ENCODE measurements around the gene PPARD. TPM values are rescaled to one million over a fixed set of nuclear protein-coding genes. Genes with fewer than 3 reads are reported as not detected.
A peak's percentile ranks its signal among the peaks of the same experiment; 100 is the strongest.

The PPARD gene
- total RNA-seq, 2 donors from 2014 or later: 15.8 to 38.4 TPM

- H3K27me3 ChIP-seq (replicated peaks; ENCODE audit: insufficient read depth): no peaks in the 10 kb centered on the region
- H3K9me3 ChIP-seq: no peaks in the 10 kb centered on the region
- no peak for ATAC-seq (ENCODE audit: insufficient number of reproducible peaks, low FRiP score, low read depth)
- peak overlapping the region in 1 of 2 donors; percentile 9 for H3K27ac ChIP-seq
- peak overlapping the region; percentile 74 for H3K4me3 ChIP-seq
- DNase-seq (ENCODE audit: low spot score): no peak
- no peak for TF ChIP-seq CTCF (IDR thresholded peaks at IDR 0.05)
- peaks cover 2% of the 10 kb centered on the region for H3K36me3 ChIP-seq
- H3K4me1 ChIP-seq (ENCODE audit: control insufficient read depth in 1 of 2, low read depth in 2 of 2): peaks cover 17 to 30% of the 10 kb centered on the region in 2 donors
Measured at GRCh38 chr6:35453236-35453635, 110.9 kb downstream of the PPARD start.

- no peak for ATAC-seq (ENCODE audit: insufficient number of reproducible peaks, low FRiP score, low read depth)
- peak overlapping the region; percentile 19 for H3K4me3 ChIP-seq
- peaks cover 17 to 30% of the 10 kb centered on the region in 2 donors for H3K4me1 ChIP-seq (ENCODE audit: control insufficient read depth in 1 of 2, low read depth in 2 of 2)
- H3K27ac ChIP-seq: peak overlapping the region; percentile 37 to 40
- no peak for TF ChIP-seq CTCF (IDR thresholded peaks at IDR 0.05)
- H3K36me3 ChIP-seq: peaks cover 3% of the 10 kb centered on the region
- H3K27me3 ChIP-seq (replicated peaks; ENCODE audit: insufficient read depth): no peaks in the 10 kb centered on the region
- H3K9me3 ChIP-seq: no peaks in the 10 kb centered on the region
- DNase-seq (ENCODE audit: low spot score): no peak
Measured at GRCh38 chr6:35454391-35455110, 112.2 kb downstream of the PPARD start.

- ATAC-seq (ENCODE audit: insufficient number of reproducible peaks, low FRiP score, low read depth) (no peak), DNase-seq (ENCODE audit: low spot score) (no peak)
- Histone ChIP-seq H3K9me3 (no peaks in the 10 kb centered on the region), H3K4me1 (ENCODE audit: control insufficient read depth in 1 of 2, low read depth in 2 of 2) (peaks cover 11 to 22% of the 10 kb centered on the region in 2 donors), H3K4me3 (no peak overlapping the region), H3K27me3 (replicated peaks; ENCODE audit: insufficient read depth) (no peaks in the 10 kb centered on the region), H3K27ac (no peak overlapping the region), H3K36me3 (peaks cover 3% of the 10 kb centered on the region)
- TF ChIP-seq CTCF (IDR thresholded peaks at IDR 0.05): no peak
Measured at GRCh38 chr6:35457907-35458306, 115.5 kb downstream of the PPARD start.

- no peak for TF ChIP-seq CTCF (IDR thresholded peaks at IDR 0.05)
- no peak overlapping the region for H3K4me3 ChIP-seq
- ATAC-seq (ENCODE audit: insufficient number of reproducible peaks, low FRiP score, low read depth) (no peak), DNase-seq (ENCODE audit: low spot score) (no peak)
- no peaks in the 10 kb centered on the region for H3K9me3 ChIP-seq
- peaks cover 3% of the 10 kb centered on the region for H3K36me3 ChIP-seq
- no peak overlapping the region for H3K27ac ChIP-seq
- H3K4me1 ChIP-seq (ENCODE audit: control insufficient read depth in 1 of 2, low read depth in 2 of 2): no peaks in the 10 kb centered on the region
- H3K27me3 ChIP-seq (replicated peaks; ENCODE audit: insufficient read depth): no peaks in the 10 kb centered on the region
Measured at GRCh38 chr6:35461270-35461669, 118.9 kb downstream of the PPARD start.

- no peak for TF ChIP-seq CTCF (IDR thresholded peaks at IDR 0.05)
- Histone ChIP-seq H3K4me1 (ENCODE audit: control insufficient read depth in 1 of 2, low read depth in 2 of 2) (no peaks in the 10 kb centered on the region), H3K27ac (no peak overlapping the region), H3K4me3 (no peak overlapping the region), H3K9me3 (no peaks in the 10 kb centered on the region), H3K36me3 (peaks cover 1% of the 10 kb centered on the region), H3K27me3 (replicated peaks; ENCODE audit: insufficient read depth) (no peaks in the 10 kb centered on the region)
- ATAC-seq (ENCODE audit: insufficient number of reproducible peaks, low FRiP score, low read depth) (no peak), DNase-seq (ENCODE audit: low spot score) (no peak)
Measured at GRCh38 chr6:35463292-35463691, 120.9 kb downstream of the PPARD start.

Measured in thoracic aorta (tissue), 2 donors.